Chondrocyte (in vitro differentiated cells): ENCODE measurements around the gene UNC5A. TPM values are rescaled to one million over a fixed set of nuclear protein-coding genes. Genes with fewer than 3 reads are reported as not detected.
A peak's percentile ranks its signal among the peaks of the same experiment; 100 is the strongest.

Experiments
- DNase-seq: peaks from one replicate; pipeline ENCODE4 v3.0.0; 2021; ENCODE audit warnings: mixed read lengths, low spot score
- H3K27ac Mint-ChIP-seq: one replicate; pipeline ENCODE4 v1.8.0; 2021; ENCODE audit warnings: mild to moderate bottlenecking, moderate library complexity, mixed read lengths; ENCODE audit not compliant: unreplicated experiment
- H3K27me3 Mint-ChIP-seq: 2 replicates; pipeline ENCODE4 v1.8.0; 2021; ENCODE audit warnings: low read depth, mixed read lengths
- H3K36me3 Mint-ChIP-seq: 2 replicates; pipeline ENCODE4 v1.8.0; 2021; ENCODE audit warnings: low read depth, mixed read lengths
- H3K4me1 Mint-ChIP-seq: 2 replicates; pipeline ENCODE4 v1.8.0; 2021; ENCODE audit warnings: low read depth, mild to moderate bottlenecking, mixed read lengths
- H3K4me3 Mint-ChIP-seq: one replicate; pipeline ENCODE4 v1.8.0; 2021; ENCODE audit warnings: mild to moderate bottlenecking, moderate library complexity, mixed read lengths; ENCODE audit not compliant: unreplicated experiment
- H3K9me3 Mint-ChIP-seq: 2 replicates; pipeline ENCODE4 v1.8.0; 2021; ENCODE audit warnings: low read depth, mixed read lengths
- total RNA-seq: library from RNA; stranded (reverse); gene quantifications from 3 replicates; pipeline ENCODE4 v1.2.1, GENCODE V29; 2021
- TF ChIP-seq, protein P1 (sequence below): fragments of 200-600 bp; sonication (generic); IDR thresholded peaks from 2 replicates; pipeline ENCODE4 v1.5.0; 2021; ENCODE audit warnings: antibody characterized with exemption, mild to moderate bottlenecking, moderate library complexity

UNC5A gene
- total RNA-seq, 1 donor from 2014 or later = 0.15 TPM

DNA sequence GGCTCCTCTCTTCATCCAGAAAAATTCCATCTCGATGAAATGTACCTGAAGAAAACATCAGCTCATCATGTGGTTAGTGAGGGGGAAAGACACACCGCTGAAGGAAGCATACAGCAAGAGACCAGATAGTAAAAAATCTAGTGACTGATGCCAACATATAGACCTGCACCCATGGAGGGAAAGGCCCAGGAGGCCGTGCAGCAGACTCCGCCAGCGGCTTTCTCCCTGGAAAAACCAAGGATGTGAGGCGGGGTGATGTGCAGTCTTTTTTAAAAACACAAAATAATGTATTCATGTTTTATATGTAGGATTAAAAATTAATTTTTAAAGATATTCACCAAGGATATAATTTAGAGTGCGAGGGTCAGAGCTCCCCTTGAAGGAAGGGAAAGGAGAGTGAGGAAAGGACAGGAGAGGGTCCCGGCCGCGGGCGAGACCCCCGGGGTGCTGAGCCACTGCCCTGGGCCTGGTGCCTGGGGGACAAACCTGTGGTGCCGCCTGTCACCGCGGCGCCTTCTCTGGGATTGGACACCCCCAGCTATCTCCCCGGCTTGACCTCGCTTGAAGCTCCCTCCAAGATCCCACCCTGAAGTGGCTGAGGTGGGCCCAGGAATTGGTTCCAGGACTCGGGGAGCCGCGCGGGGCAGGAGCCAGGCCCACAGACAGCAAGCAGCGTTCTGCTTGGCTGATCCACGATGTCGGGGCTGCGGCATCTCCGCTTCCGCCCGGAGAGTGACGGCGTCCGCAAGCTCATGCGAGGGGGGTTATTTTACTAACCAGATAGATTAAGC is 12.1 kb upstream of the UNC5A start:
- Mint-ChIP-seq H3K4me1 (peaks cover 10% of the 10 kb centered on the region), H3K27ac (no peak overlapping the region), H3K4me3 (no peak overlapping the region), H3K36me3 (no peaks in the 10 kb centered on the region), H3K27me3 (peaks cover 46% of the 10 kb centered on the region), H3K9me3 (no peaks in the 10 kb centered on the region)
- TF ChIP-seq, protein P1, sequence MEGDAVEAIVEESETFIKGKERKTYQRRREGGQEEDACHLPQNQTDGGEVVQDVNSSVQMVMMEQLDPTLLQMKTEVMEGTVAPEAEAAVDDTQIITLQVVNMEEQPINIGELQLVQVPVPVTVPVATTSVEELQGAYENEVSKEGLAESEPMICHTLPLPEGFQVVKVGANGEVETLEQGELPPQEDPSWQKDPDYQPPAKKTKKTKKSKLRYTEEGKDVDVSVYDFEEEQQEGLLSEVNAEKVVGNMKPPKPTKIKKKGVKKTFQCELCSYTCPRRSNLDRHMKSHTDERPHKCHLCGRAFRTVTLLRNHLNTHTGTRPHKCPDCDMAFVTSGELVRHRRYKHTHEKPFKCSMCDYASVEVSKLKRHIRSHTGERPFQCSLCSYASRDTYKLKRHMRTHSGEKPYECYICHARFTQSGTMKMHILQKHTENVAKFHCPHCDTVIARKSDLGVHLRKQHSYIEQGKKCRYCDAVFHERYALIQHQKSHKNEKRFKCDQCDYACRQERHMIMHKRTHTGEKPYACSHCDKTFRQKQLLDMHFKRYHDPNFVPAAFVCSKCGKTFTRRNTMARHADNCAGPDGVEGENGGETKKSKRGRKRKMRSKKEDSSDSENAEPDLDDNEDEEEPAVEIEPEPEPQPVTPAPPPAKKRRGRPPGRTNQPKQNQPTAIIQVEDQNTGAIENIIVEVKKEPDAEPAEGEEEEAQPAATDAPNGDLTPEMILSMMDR = no peak
- peak; percentile 72 for DNase-seq

DNA sequence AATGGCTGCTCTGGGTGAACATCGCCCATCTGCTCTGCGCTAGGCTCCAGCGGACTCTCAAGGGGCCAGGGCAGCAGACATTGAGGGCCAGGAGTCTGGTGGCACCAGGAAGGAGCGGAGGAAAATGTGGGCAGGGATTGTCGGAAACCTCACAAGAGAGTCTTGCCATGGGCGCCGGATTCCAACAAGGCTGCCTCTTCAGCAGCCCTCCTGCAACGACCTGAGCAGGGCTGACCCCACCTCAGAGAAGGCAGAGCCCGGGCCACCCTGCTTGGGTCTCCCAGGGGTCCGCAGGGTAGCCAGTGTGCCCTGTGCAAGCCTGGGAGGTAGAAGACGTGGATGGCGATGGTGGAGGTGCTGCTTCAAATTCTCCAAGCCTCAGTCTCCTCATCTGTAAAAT is 11.4 kb upstream of the UNC5A start:
- no peak overlapping the region for H3K27ac Mint-ChIP-seq
- H3K9me3 Mint-ChIP-seq = no peaks in the 10 kb centered on the region
- H3K27me3 Mint-ChIP-seq = peaks cover 42% of the 10 kb centered on the region
- H3K4me3 Mint-ChIP-seq = no peak overlapping the region
- peaks cover 6% of the 10 kb centered on the region for H3K4me1 Mint-ChIP-seq
- H3K36me3 Mint-ChIP-seq = no peaks in the 10 kb centered on the region
- DNase-seq = peak; percentile 59
- TF ChIP-seq, protein P1 = no peak

DNA sequence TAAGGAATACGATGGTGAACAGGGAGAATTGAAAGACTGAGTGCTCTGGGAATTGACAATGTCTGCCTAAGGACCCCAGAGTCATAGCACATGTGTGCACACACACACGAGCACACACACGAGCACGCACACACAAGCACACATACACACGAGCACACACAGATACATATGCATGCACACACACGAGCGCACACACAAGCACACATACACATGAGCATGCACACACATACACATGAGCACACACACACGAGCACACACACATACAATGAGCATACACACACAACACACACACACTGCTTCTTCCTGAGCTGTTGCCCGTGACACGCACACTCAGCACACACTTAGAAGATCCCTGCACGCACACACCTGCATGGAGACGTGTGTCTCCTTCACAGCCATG is 10.9 kb upstream of the UNC5A start:
- no peak overlapping the region for H3K4me3 Mint-ChIP-seq
- H3K27me3 Mint-ChIP-seq = peaks cover 41% of the 10 kb centered on the region
- no peaks in the 10 kb centered on the region for H3K9me3 Mint-ChIP-seq
- TF ChIP-seq, protein P1 = no peak
- H3K36me3 Mint-ChIP-seq = no peaks in the 10 kb centered on the region
- peaks cover 6% of the 10 kb centered on the region for H3K4me1 Mint-ChIP-seq
- no peak overlapping the region for H3K27ac Mint-ChIP-seq
- no peak for DNase-seq

DNA sequence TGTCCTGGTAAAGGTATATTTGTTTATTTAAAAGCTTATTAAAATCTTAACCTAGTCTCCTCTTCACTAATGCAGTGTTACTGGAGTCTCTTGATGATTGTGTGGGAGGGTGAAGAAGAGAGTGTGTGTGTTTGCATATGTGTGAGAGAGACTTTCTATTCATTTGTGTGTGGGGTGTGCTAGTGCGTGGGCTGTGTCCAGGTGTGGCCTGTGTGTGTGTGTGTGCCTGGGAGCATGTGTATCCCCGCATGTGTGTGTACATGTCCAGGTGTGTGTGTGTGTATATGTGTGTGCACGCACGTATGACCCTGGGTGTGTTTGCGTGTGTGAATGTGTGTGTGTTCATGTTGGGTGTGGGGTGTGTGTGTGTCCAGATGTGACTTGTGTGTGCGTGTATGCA is 10.3 kb upstream of the UNC5A start:
- no peak for DNase-seq
- TF ChIP-seq, protein P1 = no peak
- H3K27me3 Mint-ChIP-seq = peaks cover 41% of the 10 kb centered on the region
- no peaks in the 10 kb centered on the region for H3K36me3 Mint-ChIP-seq
- H3K9me3 Mint-ChIP-seq = no peaks in the 10 kb centered on the region
- H3K4me1 Mint-ChIP-seq = peaks cover 6% of the 10 kb centered on the region
- no peak overlapping the region for H3K4me3 Mint-ChIP-seq
- no peak overlapping the region for H3K27ac Mint-ChIP-seq

DNA sequence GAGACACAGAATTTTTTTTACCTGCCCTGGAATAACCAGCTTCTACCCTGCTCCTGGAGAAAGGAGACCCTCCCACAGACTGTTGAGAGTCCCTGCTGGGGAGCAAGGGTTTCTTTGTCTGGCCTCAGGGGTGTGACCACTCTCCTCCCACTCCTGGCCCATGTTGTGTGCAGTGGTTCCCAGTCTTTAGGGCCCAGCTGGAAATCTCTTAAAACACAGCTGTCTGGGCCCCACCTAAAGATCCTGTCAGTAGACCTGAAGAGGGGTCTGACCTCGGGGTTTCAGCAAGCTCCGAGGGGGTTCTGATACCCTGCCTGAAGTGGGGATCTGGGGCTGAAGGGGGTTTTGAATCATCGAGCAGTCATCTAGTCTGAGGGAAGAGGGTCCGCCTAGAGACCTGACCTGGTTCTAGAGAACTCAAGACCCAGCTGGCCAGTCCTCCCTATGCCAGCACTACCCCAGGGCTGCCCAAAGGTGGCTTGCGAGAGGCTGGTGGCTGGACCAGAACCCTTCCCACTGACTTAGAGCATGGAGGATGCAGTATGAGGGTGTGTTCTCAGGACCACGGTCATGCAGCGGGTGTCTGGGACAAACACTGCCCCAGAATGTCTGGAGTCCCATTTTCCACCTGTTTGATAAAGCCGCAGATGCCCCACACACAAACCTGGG is 8.1 kb upstream of the UNC5A start:
- no peak overlapping the region for H3K4me3 Mint-ChIP-seq
- DNase-seq = no peak
- H3K36me3 Mint-ChIP-seq = no peaks in the 10 kb centered on the region
- H3K4me1 Mint-ChIP-seq = no peaks in the 10 kb centered on the region
- no peaks in the 10 kb centered on the region for H3K9me3 Mint-ChIP-seq
- TF ChIP-seq, protein P1 = no peak
- no peak overlapping the region for H3K27ac Mint-ChIP-seq
- peaks cover 35% of the 10 kb centered on the region for H3K27me3 Mint-ChIP-seq
